ENCODE results near the gene LAX1.
"Not testable (repeated sequence)": the region's sequence is repeated elsewhere in the genome, so short reads cannot be mapped to it uniquely, and the experiment has no call there.

The LAX1 gene

GRCh38 chr1:203769505-203770343 lies 4.7 kb downstream of the LAX1 start:
- DNase-seq: no peak

GRCh38 chr1:203771901-203772301 lies 6.9 kb downstream of the LAX1 start:
- DNase-seq: no peak

- DNase-seq: no peak
Measured at GRCh38 chr1:203772836-203773235, 7.9 kb downstream of the LAX1 start.

DNA sequence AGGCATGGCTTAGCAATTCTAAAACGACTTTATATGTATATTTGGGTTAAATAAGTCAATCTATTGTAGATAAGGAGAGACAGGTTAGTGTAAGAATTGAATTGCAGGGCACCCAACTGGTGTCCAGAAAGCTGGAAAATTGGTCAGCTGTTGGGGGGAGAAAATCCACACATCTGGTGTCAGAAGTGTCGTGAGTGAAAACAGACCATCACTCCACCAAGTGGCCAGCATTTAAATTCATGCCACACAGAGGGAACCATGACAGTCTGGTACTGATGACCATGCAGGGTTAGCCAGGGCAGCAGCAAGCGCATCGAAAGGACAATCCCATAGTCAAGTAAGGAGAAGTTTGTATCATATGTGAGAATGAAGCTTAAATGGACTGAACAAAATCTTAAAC lies 11.7 kb downstream of the LAX1 start:
- DNase-seq: no peak

GRCh38 chr1:203777596-203777995 lies 12.6 kb downstream of the LAX1 start:
- DNase-seq: no peak

- no peak for DNase-seq
Measured at GRCh38 chr1:203778146-203778545, 13.2 kb downstream of the LAX1 start.

GRCh38 chr1:203778789-203779188 lies 13.8 kb downstream of the LAX1 start:
- no peak for DNase-seq

GRCh38 chr1:203781962-203782361 lies 17.0 kb downstream of the LAX1 start:
- no peak for DNase-seq

GRCh38 chr1:203789966-203790365 lies 25.0 kb downstream of the LAX1 start:
- no peak for DNase-seq

DNA sequence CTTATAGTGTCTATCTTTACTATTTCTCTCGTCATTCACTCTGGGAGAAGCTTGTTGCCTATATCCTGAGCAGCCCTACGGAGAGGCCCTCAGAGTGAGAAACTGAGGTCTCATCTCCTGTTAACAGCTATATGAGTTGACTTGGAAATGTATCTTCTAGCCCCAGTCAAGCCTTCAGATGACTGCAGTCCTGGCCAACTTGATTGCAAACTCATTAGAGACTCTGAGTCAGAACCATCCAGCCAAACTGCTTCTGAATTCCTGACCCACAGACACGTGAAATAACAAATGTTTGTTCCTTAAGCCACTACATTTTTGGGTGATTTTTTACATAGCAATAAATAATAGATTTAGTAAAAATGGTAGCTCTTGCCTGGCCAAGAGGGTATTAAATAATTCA lies 26.5 kb downstream of the LAX1 start:
- no peak for DNase-seq

- DNase-seq: no peak
Measured at GRCh38 chr1:203792486-203792885, 27.5 kb downstream of the LAX1 start.

DNA sequence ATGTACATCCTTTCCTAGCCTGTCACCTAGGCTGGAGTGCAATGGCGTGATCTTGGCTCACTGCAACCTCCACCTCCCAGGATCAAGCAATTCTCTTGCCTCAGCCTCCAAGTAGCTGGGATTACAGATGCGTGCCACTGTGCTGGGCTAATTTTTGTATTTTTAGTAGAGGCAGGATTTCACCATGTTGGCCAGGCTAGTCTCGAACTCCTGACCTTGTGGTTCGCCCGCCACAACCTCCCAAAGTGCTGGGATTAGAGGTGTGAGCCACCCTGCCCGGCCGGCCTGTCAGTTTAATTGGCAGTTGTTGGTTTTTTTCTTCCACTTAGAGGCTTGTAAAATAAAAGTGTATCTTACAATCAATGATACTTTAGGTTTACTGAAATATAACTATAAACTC lies 28.6 kb downstream of the LAX1 start:
- DNase-seq: not testable (repeated sequence)

DNA sequence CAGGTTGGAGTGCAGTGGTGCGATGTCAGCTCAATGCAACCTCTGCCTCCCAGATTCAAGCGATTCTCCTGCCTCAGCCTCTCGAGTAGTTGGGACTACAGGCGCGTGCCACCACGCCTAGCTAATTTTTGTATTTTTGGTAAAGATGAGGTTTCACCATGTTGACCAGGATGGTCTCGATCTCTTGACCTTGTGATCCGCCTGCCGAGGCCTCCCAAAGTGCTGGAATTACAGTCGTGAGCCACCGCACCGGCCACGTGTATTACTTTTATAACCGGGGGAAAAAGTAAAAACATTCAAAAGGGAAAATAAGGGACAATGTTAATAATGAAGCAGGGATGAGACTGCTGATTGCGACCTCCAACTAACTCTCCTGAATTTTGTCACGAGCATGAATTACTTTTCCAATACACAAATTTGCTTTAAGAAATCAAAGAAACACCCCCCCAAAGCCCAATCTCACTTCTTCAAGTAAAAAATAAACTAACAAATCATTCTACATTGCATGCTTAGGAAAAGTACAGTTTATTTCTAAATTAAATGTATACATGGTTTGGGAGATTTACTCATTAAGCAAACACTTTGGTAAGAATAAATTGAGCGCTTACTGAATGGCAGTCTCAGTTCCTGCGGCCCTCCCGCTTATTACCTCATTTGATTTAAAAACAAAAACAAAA lies 29.9 kb downstream of the LAX1 start:
- DNase-seq: no peak

GRCh38 chr1:203795441-203796235 lies 30.7 kb downstream of the LAX1 start, which contains the start of the genes ZBED6 and ZC3H11A:
ZBED6 (plus strand) TSS chr1:203795623; CDS start chr1:203797523, 1,900 bp downstream.
ZC3H11A (plus strand) TSS chr1:203795623; CDS start chr1:203817071, 21,448 bp downstream.
- DNase-seq: peak; percentile 95

- no peak for DNase-seq
Measured at GRCh38 chr1:203796236-203796605, 31.2 kb downstream of the LAX1 start.

- DNase-seq: no peak
Measured at GRCh38 chr1:203797216-203797615, 32.2 kb downstream of the LAX1 start.

DNA sequence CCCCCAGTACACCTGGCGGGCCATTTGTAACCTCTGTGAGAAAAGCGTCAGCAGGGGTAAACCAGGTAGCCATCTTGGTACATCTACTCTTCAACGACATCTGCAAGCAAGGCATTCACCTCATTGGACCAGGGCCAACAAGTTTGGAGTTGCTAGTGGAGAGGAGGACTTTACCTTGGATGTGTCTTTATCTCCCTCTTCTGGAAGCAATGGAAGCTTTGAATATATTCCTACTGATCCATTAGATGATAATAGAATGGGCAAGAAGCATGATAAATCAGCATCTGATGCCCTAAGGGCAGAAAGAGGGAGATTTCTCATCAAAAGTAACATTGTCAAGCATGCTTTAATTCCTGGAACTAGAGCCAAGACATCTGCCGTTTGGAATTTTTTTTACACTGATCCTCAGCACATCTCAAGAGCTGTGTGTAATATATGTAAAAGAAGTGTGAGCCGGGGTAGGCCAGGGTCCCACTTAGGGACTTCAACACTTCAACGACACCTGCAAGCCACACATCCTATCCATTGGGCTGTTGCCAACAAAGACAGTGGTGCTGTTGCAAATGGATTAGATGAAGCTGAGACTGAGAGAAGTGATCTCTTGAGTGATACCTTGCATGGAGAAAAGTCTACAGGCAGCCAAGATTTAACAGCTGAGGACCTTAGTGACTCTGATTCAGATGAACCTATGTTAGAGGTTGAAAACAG lies 33.1 kb downstream of the LAX1 start:
- DNase-seq: no peak

DNA sequence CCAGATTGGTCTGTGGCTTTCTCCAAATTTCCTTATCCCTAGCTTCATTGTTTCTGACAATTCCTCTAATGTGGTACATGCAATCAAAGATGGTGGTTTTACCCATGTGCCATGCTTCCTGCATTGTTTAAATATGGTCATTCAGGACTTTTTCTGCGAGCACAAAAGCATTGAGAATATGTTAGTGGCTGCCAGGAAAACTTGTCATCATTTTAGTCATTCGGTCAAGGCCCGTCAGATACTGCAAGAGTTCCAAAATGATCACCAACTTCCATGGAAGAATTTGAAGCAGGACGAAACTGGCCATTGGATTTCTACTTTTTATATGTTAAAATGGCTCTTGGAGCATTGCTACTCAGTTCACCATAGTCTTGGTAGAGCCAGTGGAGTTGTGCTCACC lies 34.2 kb downstream of the LAX1 start:
- DNase-seq: no peak

DNA sequence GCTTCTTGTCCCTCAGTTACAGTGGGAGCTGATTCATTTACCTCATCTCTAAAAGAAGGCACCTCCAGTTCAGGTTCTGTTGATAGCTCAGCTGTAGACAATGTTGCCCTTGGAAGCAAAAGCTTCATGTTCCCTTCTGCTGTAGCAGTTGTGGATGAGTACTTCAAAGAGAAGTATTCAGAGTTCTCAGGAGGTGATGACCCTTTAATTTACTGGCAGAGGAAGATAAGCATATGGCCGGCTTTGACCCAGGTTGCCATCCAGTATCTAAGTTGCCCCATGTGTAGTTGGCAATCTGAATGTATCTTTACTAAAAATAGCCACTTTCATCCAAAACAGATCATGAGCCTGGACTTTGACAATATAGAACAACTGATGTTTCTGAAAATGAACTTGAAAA lies 35.0 kb downstream of the LAX1 start:
- no peak for DNase-seq

- DNase-seq: no peak
Measured at GRCh38 chr1:203805689-203806088, 40.7 kb downstream of the LAX1 start.

- no peak for DNase-seq
Measured at GRCh38 chr1:203807196-203807595, 42.2 kb downstream of the LAX1 start.

- DNase-seq: no peak
Measured at GRCh38 chr1:203813581-203814341, 48.8 kb downstream of the LAX1 start.
